HG03558 (cell line): ENCODE results near the gene NEDD4L.

Experiments
- ATAC-seq: cut with Tn5 transposase; IDR thresholded peaks from one replicate; pipeline ENCODE4 v1.9.1; 2021; ENCODE audit warnings: moderate number of reproducible peaks; ENCODE audit not compliant: unreplicated experiment; ENCODE audit errors: extremely low read depth

The NEDD4L gene

DNA sequence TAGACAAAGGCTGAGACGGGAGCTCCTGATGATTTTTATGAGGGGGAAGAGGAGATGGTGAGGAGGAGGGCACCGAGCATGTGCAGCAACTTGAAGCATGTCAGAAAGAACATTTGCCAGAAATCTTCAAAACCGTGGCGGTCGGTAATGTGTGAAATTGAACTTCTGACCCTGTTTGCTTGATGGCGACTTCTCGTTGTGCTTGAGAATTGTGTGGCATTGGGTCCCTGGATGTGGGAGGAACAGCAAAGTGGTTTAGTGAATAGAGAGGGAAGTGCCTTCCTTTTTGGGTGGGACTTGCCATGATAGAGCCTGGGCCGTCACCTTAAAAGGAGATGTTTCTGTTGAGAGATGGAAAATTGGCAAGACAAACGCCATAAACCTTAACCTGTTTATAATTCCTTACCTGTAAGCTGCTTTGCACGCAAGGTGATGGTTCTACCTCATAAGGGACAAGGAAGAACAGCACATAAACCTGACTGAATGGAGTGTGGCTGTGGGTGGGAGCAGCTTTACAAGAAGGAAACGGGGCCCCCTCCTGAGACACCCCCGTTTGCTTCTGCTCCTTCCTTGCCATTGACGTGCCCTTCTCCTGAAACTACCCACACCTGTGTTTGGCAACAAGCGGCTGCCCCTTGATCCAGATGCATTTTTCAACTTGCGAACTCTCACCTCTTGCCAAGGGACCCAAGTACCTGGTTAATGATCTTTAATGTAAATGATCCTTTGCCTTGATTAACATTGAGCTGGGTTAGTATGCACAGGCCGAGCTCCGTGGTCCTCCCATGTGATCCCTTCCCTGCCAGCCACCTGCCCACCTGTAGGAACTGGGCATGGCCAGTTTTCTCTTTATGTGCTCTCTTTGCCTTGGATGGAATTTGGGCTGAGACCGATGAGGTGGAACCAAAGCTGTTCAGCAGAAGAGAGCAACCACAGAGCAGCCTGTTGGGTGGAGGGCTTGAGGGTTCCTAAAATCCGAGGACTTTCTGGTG, 153.2 kb downstream of the NEDD4L start:
- no peak for ATAC-seq

DNA sequence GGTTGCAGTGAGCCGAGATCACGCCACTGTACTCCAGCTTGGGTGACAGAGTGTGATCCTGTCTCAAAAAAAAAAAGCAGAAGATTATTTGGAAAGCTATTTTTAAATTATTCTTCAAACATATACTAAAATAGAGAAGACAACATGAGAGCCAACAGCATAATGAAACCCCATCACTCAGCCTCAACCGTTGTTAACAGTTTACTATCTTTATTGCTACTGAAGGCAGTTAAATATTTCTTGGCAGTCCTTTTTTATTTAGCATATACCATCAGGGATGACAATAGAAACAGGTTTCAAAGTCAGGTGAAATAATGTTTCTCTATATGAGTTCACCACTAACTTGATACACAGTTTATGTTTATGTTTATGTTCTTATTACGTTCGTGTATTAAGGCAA, 157.2 kb downstream of the NEDD4L start:
- ATAC-seq: no peak

- no peak for ATAC-seq
Observed at GRCh38 chr18:58201733-58202730, 158.0 kb downstream of the NEDD4L start.

GRCh38 chr18:58204776-58205442, 160.9 kb downstream of the NEDD4L start:
- ATAC-seq: no peak

DNA sequence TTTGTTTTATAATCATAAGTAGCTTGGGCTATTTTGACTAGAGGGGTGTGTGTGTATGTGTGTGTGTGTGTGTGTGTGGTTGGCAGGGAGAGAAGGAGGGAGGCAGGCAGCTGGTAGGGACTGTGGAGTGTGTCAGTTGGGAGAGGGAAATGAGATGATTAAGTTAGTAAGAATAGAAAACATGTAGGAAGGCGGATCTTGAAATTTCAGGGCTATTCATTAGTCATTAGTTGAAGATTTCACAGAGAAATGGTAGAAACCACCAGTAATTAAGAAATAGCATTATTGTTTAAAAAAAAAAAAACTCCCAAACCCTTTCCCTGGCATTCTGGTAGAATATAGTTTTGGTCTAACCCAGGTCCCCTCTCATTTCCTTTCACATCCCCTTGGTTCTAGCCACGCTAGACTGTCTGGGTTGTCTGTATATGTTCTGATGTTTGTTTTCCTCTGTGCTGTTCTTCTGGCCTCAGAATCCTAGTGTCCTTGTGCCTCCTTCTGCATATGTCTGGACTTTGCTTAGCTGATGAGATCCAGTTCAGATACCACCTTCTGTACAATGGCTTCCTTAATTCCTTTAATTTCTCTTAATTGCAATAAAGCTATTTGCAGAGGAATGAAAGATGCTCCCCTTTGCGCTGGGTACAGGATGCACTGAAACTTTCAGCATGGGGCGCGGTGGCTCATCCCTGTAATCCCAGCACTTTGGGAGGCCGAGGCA, 161.6 kb downstream of the NEDD4L start:
- ATAC-seq: no peak

DNA sequence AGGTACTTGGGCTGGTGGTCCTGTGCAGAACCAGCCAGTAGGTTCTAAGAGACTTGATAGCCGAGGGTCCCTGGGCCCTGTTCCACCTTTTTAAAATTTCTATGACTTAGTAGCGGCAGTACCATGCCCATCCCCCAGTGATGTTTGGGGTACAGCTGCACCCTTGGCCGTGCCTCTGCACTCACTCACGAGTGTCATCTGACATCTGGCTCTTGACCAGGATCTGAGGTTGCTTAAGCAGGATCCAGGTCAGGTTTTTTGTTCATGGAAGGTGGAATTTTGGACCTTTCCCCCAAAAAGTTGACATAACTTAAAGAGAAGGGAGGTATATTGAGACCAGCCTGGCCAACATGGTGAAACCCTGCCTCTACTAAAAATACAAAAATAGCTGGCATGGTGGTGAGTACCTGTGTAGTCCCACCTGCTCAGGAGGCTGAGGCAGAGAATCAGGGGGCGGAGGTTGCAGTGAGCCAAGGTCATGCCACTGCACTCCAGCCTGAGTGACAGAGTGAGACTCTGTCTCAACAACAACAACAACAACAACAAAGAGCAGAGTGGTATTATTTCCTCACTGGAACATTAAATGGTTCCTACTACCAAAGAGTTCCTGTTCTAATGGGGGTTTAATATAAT, 163.6 kb downstream of the NEDD4L start:
- ATAC-seq: no peak

GRCh38 chr18:58208207-58208932, 164.3 kb downstream of the NEDD4L start:
- ATAC-seq: no peak

DNA sequence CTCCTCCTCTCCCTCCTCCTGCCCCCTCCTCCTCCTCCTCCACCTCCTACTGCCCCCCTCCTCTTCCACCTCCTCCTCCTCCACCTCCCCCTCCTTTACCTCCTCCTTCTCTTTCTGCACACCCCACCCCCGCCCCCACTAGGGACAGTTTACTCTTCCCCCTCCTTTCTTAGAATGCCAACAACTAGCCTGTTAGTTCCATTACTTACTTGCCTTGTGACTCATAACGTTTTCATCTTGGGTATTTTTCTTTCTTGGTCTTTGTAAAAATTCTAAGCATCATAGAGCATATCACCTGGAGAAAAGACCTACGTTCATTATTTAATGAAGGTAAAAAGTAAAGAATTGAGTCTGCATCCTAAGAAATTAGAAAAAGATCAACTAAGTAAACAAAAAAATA, 165.3 kb downstream of the NEDD4L start:
- ATAC-seq: no peak

DNA sequence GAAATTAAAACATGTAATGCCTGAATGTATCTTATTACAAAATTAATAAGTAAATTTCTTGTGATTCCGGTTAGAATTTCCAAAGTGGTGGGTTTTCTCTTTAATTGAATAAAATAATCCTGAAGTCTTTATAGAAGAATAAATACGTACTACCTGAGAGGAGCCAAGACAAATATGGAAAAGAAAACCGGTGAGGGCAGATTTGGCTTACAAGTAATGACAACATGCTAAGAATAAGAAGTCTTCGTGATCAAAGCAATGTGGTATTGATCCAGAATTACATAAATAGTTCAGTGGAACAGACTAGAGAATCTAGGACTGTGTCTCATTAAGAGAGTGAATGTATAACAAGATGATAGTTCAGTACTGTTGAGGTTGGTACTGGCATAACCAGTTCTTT, 167.5 kb downstream of the NEDD4L start:
- ATAC-seq: no peak

DNA sequence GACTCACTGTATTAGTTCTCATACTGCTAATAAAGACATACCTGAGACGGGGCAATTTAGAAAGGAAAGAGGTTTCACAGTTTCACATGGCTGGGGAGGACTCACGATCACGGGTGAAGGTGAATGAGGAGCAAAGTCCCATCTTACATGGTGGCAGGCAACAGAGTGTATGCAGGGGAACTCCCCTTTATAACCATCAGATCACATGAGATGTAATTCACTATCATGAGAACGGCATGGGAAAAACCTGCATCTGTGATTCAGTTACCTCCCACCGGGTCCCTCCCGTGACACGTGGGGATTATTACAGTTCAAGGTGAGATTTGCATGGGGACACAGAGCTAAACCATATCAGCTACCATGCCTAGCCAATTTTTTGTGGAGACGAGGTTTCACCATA, 168.2 kb downstream of the NEDD4L start:
- no peak for ATAC-seq

DNA sequence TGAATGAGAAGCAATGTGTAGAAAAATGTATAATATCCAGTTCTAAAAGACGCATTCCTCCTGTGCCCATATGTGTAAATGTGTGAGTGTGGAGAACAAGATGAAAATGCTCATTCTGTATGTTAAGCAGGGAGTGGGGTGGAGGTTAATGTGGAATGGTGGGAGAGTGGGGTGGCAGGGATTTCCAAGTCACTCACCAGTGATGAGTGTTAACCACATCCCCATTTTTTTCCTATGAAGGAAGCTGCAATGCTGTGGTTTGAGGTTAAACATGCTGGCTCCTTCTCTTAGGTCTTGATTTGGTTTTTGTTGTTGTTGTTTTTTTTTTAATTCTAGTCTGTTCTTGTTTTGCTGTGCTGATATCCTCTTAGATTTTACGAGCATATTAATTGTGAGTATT, 169.4 kb downstream of the NEDD4L start:
- no peak for ATAC-seq

DNA sequence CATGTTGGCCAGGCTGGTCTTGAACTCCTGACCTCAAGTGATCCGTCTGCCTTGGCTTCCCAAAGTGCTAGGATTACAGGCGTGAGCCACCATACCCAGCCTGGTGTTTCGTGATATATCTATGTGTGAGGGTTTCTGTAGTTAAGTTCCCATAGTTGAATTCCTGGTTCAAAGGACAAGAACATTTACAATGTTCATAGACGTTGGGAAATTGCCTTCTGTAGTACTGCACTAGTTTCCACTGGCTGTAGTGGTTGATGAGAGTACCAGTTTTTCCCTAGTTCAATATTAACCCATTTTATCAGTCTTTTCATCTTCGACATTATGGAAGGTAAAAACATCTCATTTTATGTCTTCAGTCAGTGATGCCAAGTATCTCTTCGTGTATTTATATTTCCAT, 171.0 kb downstream of the NEDD4L start:
- ATAC-seq: no peak

DNA sequence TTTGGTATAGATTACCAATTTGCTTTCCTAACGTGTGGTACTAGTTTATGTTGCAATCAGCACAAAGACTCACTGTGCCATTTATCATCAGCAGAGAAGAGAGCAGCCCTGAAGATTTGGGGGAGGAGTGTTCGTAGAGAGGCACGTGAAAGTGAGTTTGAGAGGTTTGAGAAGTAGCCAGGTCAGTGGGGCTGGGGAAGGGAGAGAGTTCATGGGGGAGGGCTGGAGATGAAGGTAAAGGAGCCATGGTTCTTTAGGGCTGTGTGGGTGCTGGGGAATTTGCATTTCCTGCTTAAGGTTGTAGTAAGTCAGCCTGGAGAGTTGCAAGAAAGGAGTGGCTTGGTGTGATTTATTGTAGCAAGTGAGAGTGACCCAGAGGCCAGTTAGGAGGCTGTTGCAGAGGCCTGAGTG, 172.1 kb downstream of the NEDD4L start:
- ATAC-seq: no peak

DNA sequence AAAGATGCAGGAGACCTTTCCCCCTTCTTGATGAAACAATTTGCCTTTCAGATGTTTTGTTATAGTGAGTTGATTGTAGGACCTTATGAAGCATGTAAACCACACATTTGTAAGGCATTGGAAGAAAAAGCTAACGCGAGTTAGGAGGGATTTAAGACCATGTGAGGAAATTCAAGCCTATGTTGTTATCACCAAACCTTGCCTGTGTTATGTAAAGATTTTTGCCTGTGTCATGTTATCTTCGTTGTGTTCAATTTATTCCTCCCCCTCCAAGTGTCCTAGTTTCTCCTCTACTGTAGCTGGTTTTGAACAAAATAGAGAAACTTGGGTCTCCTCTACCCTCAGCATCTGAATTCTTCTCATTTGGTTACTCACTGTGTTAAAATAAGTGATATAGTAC, 173.0 kb downstream of the NEDD4L start:
- no peak for ATAC-seq

- no peak for ATAC-seq
Observed at GRCh38 chr18:58218117-58218516, 174.1 kb downstream of the NEDD4L start.

DNA sequence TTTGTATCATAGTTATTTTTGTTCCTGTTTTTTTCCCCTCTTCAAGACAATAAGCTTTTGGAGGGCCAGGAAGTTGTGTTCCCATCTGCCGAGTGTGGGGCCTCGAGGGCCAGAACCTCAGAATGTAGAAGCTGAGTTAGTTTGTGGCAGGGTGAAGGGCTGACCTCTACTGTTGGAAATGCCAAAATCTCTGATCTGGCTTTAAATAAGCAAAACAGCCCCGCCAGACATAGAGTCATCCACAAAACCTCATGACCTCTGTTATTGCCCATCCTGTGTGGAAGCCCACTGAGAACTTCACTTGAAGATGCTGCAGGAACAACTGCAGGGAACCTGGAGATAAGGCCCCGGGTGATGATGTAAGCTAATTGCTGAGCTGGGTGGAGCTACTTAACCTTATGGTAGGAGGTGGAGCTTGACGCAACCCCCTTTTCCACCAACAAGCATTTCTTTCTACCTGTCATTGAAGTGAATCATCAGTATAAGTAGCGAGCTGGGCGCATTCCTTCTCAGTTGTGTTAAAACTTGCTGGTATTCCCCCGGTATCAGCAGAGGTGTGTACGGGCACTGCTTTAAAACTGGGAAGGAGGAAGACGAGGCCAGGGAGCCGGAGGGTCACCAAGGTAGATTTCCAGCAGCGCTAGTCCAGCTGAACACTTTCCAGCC, 177.2 kb downstream of the NEDD4L start:
- no peak for ATAC-seq

- no peak for ATAC-seq
Observed at GRCh38 chr18:58222432-58223125, 178.6 kb downstream of the NEDD4L start.
